Uterine smooth muscle cell (primary cell): ENCODE data around the gene SPTBN4. TPM values are rescaled to one million over a fixed set of nuclear protein-coding genes. Genes with fewer than 3 reads are reported as not detected.

ENCODE experiments used
- total RNA-seq: library from RNA; depleted of rRNA; stranded (reverse); fragments of >200 nt; gene quantifications from 2 replicates; pipeline ENCODE4 v1.2.3, GENCODE V29; 2014

SPTBN4 gene
- total RNA-seq = 4.4 and 7.4 TPM in 2 replicates

DNA sequence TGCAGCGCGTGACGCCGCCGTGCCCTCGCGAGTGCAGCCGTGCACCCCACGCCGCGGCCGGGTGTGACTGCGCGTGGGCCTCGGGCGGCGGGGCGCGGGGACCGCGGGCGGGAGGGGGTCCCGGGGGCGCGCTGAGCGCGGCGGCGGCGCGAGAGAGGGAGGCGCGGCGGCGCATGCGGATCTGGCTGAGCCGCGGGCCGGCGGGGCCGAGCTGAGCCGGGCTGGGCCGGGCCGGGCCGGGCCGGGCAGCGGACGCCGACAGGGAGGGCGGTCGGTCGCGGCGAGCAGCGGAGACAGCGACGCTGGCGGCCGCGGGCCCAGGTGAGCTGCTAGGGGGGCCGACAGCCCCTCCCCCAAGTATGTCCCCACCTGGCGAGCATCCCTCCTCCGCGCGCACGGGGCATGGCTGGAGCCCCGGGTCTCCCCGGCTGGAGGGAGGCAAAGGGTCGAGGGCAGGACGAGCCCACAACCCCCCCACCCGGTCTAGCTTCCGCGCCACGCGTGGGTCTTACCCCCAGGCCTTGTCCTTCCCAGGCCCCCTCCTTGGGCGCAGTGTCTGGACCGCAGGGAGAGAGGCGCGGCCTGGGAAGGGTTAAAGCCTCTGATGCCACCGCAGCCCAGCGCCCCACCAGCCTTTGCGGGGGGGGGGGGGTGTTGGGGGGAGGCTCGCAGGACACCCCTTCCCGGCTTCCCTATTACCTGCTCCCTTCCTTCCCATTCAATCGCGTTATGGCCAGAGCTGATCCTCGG lies at the start of gene SPTBN4:
Gene SPTBN4, plus strand, starts transcription at position 17 of the 750 bp plus-strand sequence. CDS start 5,621 bp downstream, outside the sequence.

GRCh38 chr19:40425450-40426287 lies 41.1 kb upstream of the SPTBN4 start, which contains the start of gene SERTAD1:
TSS of gene SERTAD1 (minus strand) at chr19:40425992. CDS start at chr19:40423546, 2,446 bp downstream.

DNA sequence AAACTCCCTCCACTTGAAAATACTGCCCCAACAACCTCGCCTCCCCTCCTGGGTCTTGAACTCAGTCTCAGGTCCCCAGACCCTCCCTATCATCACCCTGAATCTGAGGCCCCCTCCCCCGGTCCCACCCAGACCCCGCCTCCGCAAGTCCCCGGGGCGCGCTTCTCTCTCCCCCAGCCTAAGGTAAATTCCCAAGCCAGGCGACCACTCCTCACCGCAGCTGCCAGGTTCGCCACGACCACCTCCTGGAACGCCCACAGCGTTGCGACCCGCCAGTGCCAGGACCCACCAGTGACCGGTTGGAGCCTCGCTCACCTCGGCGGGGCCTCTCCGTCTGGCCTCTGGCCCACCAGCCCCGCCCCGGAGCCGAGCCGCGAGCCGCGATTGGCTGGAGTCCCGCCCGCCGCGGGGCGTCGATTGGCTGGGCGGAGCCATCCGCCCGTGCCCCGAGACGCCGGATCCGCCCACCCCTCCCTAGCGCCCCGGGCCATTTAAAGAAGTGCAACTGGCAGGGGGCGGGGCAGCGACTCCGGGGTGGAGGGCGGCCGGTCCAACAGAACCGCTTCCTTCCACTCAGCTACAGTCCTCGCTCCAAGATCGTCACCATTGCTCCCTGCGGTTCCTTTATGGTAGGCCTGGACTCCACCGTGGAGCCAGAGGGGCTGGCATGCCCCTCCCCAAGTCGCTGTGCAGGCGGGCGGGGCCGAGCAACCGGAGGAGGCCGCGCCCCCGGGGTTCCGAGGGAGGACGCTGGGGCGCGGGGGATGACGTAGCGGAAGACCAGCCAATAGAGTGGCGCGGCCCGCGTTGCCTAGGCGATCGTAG lies 22.6 kb upstream of the SPTBN4 start, which contains the start of gene SERTAD3:
Gene SERTAD3, minus strand, starts transcription at position 336 of the 825 bp plus-strand sequence. CDS start 2,255 bp downstream, outside the sequence.

DNA sequence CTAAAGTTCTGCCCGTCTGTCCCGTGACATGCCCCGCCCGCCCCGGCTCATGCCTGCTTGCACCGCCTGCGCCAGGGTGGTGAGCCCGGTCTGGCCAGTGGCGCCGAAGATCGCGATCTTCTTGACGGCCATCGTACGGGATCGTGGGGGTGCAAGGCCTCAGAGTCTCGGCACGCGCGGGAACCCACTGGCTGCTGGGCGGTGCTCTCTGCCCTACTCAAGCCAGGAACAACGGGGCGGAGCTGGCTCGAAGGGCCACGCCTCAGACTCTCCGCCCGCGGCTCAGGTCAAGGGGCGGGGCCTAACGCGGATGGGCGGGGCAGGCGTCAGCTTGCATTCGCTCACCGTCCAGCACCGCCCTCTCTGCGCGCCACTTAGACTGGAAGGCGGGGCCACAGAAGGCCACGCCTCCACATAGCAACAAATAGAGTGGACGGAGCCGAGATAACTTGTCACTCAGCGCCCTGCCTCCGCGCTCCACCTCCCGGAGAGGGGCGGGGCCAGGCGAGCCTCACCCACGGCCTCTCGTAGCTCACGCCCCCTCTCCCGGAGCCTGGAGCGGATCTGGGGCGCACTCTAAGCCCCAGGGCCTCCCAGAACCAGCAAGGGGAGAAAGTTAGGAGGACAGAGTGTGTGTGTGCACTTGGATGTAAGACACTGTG lies 1.1 kb upstream of the SPTBN4 start, which contains the start of gene BLVRB:
Gene BLVRB, minus strand, starts transcription at position 189 of the 662 bp plus-strand sequence. Its CDS starts 57 bp downstream, at position 132.

GRCh38 chr19:40576585-40577451 lies 110.0 kb downstream of the SPTBN4 start, which contains the start of gene SHKBP1:
TSS of gene SHKBP1 (plus strand) at chr19:40576873. CDS start at chr19:40576900, 27 bp downstream.

GRCh38 chr19:40601134-40601974 lies 134.6 kb downstream of the SPTBN4 start, which contains the start of gene LTBP4:
TSS of gene LTBP4 (plus strand) at chr19:40601369. CDS start at chr19:40601388, 19 bp downstream.

Other genes starting within 250 kb of the SPTBN4 start
- not detected in 2 replicates for gene TTC9B, start 248.6 kb upstream of the SPTBN4 start, total RNA-seq
- 0.12 and 0.22 TPM in 2 replicates for gene CCNP, start 240.3 kb upstream of the SPTBN4 start, total RNA-seq
- 104 and 105 TPM in 2 replicates for gene AKT2, start 181.7 kb upstream of the SPTBN4 start, total RNA-seq
- gene C19orf47, start 118.6 kb upstream of the SPTBN4 start, total RNA-seq = 5.5 and 8.0 TPM in 2 replicates
- 127 and 267 TPM in 2 replicates for gene PLD3, start 118.3 kb upstream of the SPTBN4 start, total RNA-seq
- gene HIPK4, start 76.8 kb upstream of the SPTBN4 start, total RNA-seq = 0.33 TPM in 1 of 2 replicates, not detected in the other
- gene PRX, start 53.6 kb upstream of the SPTBN4 start, total RNA-seq = 1.4 and 3.9 TPM in 2 replicates
- gene SERTAD1, start 41.0 kb upstream of the SPTBN4 start, total RNA-seq = 21.4 and 23.4 TPM in 2 replicates
- gene SERTAD3, start 22.7 kb upstream of the SPTBN4 start, total RNA-seq = 19.6 and 26.1 TPM in 2 replicates
- gene BLVRB, start 1.3 kb upstream of the SPTBN4 start, total RNA-seq = 106 and 138 TPM in 2 replicates
- 32.9 and 34.4 TPM in 2 replicates for gene SHKBP1, start 109.9 kb downstream of the SPTBN4 start, total RNA-seq
- gene LTBP4, start 134.4 kb downstream of the SPTBN4 start, total RNA-seq = 25.6 and 38.9 TPM in 2 replicates
- gene NUMBL, start 223.7 kb downstream of the SPTBN4 start, total RNA-seq = 29.7 and 42.2 TPM in 2 replicates
- 31.9 and 32.4 TPM in 2 replicates for gene COQ8B, start 249.9 kb downstream of the SPTBN4 start, total RNA-seq